Liver (tissue), 3 donors: ENCODE results near the gene KCNK18.

Source experiments
- EGR1 ChIP-seq, 2 donors: IDR thresholded peaks; 2 replicates each; pipeline ENCODE4 v1.6.1; 2016 to 2018; ENCODE audit warnings: antibody characterized with exemption in 2 of 2, low read depth in 2 of 2
- JUND ChIP-seq, 2 donors: IDR thresholded peaks; 2 replicates each; pipeline ENCODE4 v1.6.1; 2016; ENCODE audit warnings: antibody characterized with exemption in 2 of 2
- RXRA ChIP-seq, 2 donors: IDR thresholded peaks; 2 replicates each; pipeline ENCODE4 v1.6.1; 2017 to 2018; ENCODE audit warnings: antibody characterized with exemption in 2 of 2, mild to moderate bottlenecking in 1 of 2
- SP1 ChIP-seq: IDR thresholded peaks from 2 replicates; pipeline ENCODE4 v1.6.1; 2018; ENCODE audit warnings: antibody characterized with exemption, mild to moderate bottlenecking
- TAF1 ChIP-seq: conservative IDR thresholded peaks from 2 replicates; pipeline ENCODE4 v1.6.1; 2016; ENCODE audit warnings: antibody characterized with exemption, mild to moderate bottlenecking
- YY1 ChIP-seq: IDR thresholded peaks from 2 replicates; pipeline ENCODE4 v1.6.1; 2016; ENCODE audit warnings: antibody characterized with exemption, mild to moderate bottlenecking
- TF ChIP-seq, protein P1 (sequence below): IDR thresholded peaks from 2 replicates; pipeline ENCODE4 v1.6.1; 2016; ENCODE audit warnings: antibody characterized with exemption
- TF ChIP-seq, protein P2 (sequence below): fragments of 150-350 bp; IDR thresholded peaks from 2 replicates; pipeline ENCODE4 v1.5.1; 2017; ENCODE audit warnings: improper control_type of control experiment, low read depth, low read length; ENCODE audit not compliant: missing input control
- TF ChIP-seq, protein P3 (sequence below): IDR thresholded peaks from 2 replicates; pipeline ENCODE4 v1.6.1; 2016; ENCODE audit warnings: antibody characterized with exemption, mild to moderate bottlenecking
- donor health status: healthy.
- donor health status: healthy.

DNA sequence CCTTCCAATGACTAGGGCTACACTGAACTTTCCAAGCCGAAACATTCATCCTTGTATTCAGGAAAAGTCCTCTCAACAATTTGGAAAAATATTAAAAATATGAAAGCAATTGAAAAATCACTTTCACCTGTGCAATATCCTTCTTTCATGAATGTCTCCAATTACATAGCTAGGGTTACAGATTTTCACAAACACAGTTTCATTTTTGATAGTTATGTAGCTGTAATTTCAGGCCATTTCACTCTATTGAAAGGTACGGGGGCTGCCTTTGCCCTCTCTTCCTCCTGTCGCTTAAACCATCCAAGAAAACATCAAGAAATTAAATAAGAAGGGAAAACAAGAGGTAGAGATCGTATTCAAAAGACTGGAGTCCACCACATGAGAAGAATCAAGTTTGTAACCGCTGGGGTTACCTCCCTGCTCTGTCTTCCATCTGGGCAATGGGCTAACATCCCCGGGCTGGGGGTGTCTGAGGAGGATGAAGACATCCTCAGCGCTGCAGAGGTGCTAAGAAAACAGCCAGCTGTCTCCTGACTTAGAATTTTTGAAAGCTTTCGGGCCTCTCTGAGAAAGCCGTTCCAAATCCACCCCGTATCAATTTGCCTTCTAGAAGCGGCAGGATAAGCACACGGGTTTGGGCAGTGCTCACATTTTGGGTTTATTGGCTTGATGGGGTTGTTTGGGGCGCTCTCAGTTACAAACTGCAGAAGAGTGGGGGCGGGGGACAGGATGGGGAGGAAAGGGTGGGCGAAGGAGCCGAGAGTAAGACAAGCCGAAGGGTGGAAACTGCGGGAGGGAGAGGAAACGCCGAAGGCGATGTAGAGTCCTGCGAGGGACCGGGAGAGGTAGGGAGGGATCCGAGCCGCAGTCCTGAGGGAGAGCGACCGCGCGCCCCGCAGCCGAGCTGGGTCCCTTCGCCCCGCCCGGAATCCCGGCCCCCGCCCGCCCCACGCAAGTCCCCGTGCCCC lies 34.9 kb upstream of the KCNK18 start:
- TF ChIP-seq, protein P1, sequence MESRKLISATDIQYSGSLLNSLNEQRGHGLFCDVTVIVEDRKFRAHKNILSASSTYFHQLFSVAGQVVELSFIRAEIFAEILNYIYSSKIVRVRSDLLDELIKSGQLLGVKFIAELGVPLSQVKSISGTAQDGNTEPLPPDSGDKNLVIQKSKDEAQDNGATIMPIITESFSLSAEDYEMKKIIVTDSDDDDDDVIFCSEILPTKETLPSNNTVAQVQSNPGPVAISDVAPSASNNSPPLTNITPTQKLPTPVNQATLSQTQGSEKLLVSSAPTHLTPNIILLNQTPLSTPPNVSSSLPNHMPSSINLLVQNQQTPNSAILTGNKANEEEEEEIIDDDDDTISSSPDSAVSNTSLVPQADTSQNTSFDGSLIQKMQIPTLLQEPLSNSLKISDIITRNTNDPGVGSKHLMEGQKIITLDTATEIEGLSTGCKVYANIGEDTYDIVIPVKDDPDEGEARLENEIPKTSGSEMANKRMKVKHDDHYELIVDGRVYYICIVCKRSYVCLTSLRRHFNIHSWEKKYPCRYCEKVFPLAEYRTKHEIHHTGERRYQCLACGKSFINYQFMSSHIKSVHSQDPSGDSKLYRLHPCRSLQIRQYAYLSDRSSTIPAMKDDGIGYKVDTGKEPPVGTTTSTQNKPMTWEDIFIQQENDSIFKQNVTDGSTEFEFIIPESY: no peak
- TF ChIP-seq JUND (IDR thresholded peaks at IDR 0.05) (no peak), TAF1 (no peak), EGR1 (IDR thresholded peaks at IDR 0.05; ENCODE audit: low read depth in 2 of 2) (no peak), SP1 (no peak), YY1 (no peak), RXRA (IDR thresholded peaks at IDR 0.05) (no peak)
- TF ChIP-seq, protein P2, sequence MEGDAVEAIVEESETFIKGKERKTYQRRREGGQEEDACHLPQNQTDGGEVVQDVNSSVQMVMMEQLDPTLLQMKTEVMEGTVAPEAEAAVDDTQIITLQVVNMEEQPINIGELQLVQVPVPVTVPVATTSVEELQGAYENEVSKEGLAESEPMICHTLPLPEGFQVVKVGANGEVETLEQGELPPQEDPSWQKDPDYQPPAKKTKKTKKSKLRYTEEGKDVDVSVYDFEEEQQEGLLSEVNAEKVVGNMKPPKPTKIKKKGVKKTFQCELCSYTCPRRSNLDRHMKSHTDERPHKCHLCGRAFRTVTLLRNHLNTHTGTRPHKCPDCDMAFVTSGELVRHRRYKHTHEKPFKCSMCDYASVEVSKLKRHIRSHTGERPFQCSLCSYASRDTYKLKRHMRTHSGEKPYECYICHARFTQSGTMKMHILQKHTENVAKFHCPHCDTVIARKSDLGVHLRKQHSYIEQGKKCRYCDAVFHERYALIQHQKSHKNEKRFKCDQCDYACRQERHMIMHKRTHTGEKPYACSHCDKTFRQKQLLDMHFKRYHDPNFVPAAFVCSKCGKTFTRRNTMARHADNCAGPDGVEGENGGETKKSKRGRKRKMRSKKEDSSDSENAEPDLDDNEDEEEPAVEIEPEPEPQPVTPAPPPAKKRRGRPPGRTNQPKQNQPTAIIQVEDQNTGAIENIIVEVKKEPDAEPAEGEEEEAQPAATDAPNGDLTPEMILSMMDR: no peak
- TF ChIP-seq, protein P3, sequence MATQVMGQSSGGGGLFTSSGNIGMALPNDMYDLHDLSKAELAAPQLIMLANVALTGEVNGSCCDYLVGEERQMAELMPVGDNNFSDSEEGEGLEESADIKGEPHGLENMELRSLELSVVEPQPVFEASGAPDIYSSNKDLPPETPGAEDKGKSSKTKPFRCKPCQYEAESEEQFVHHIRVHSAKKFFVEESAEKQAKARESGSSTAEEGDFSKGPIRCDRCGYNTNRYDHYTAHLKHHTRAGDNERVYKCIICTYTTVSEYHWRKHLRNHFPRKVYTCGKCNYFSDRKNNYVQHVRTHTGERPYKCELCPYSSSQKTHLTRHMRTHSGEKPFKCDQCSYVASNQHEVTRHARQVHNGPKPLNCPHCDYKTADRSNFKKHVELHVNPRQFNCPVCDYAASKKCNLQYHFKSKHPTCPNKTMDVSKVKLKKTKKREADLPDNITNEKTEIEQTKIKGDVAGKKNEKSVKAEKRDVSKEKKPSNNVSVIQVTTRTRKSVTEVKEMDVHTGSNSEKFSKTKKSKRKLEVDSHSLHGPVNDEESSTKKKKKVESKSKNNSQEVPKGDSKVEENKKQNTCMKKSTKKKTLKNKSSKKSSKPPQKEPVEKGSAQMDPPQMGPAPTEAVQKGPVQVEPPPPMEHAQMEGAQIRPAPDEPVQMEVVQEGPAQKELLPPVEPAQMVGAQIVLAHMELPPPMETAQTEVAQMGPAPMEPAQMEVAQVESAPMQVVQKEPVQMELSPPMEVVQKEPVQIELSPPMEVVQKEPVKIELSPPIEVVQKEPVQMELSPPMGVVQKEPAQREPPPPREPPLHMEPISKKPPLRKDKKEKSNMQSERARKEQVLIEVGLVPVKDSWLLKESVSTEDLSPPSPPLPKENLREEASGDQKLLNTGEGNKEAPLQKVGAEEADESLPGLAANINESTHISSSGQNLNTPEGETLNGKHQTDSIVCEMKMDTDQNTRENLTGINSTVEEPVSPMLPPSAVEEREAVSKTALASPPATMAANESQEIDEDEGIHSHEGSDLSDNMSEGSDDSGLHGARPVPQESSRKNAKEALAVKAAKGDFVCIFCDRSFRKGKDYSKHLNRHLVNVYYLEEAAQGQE: no peak
